Stomach (tissue), 9 donors: ENCODE measurements around the gene C1orf35. TPM values are rescaled to one million over a fixed set of nuclear protein-coding genes. Genes with fewer than 3 reads are reported as not detected.

Experiments used
- DNase-seq, 2 donors: peaks; one replicate each; pipeline versions ENCODE4 v3.0.0 to v3.0.0-alpha.2; 2013 to 2019
- H3K27ac ChIP-seq, 5 donors: fragments of 200-600 bp in 4 of 5; sonication (generic) in 4 of 5; one replicate each; pipeline ENCODE4 v1.5.1; 2013 to 2019; ENCODE audit warnings: mild to moderate bottlenecking in 1 of 5, moderate library complexity in 1 of 5
- H3K27me3 ChIP-seq, 3 donors: fragments of 200-600 bp; sonication (generic); one replicate each; pipeline ENCODE4 v1.5.1; 2017 to 2019; ENCODE audit warnings: mixed run types in 1 of 3
- H3K36me3 ChIP-seq, 4 donors: fragments of 200-600 bp; sonication (generic); 1 replicate in 3 of 4; 2 replicates in 1 of 4; pipeline ENCODE4 v1.5.1; 2016 to 2019
- H3K4me1 ChIP-seq, 4 donors: fragments of 200-600 bp; sonication (generic); one replicate each; pipeline ENCODE4 v1.5.1; 2016 to 2019
- H3K4me3 ChIP-seq, 4 donors: fragments of 200-600 bp; sonication (generic) in 3 of 4; one replicate each; pipeline ENCODE4 v1.5.1; 2016 to 2019; ENCODE audit warnings: mild to moderate bottlenecking in 1 of 4
- H3K9me3 ChIP-seq, 4 donors: fragments of 200-600 bp; sonication (generic); one replicate each; pipeline ENCODE4 v1.5.1; 2016 to 2019
- CTCF ChIP-seq, 7 experiments: fragments of 450-650 bp in 4 of 7; fragments of 200-600 bp in 3 of 7; sonication (generic) in 3 of 7; IDR thresholded peaks; one replicate each; pipeline ENCODE4 v1.5.1; 2016 to 2019; ENCODE audit warnings: antibody characterized with exemption in 7 of 7, control low read depth in 2 of 7, mild to moderate bottlenecking in 1 of 7
- EP300 ChIP-seq: sonication (generic); formaldehyde crosslinking; IDR thresholded peaks from one replicate; pipeline ENCODE4 v1.6.1; 2017; ENCODE audit warnings: antibody characterized with exemption
- POLR2A ChIP-seq, 4 donors: fragments of 450-650 bp; IDR thresholded peaks; one replicate each; pipeline ENCODE4 v1.6.1; 2016; ENCODE audit warnings: antibody characterized with exemption in 4 of 4, control low read depth in 2 of 4, mild to moderate bottlenecking in 1 of 4, moderate library complexity in 1 of 4
- POLR2AphosphoS5 ChIP-seq, 3 donors: sonication (generic); formaldehyde crosslinking; IDR thresholded peaks; one replicate each; pipeline ENCODE4 v1.6.1; 2016; ENCODE audit warnings: antibody characterized with exemption in 3 of 3
- WGBS, 5 donors: extraction: QIAGEN DNeasy Blood & Tissue Kit in 3 of 5; methylation state at CpG; one replicate each; pipeline versions ENCODE4 v1.1.5 to v1.1.7; 2013 to 2018; 5-methylcytosine and 5-hydroxymethylcytosine counted together
- intact Hi-C: fragments of 100-400 bp; cut with DNase I; formaldehyde crosslinking; loops from one replicate; pipeline ENCODE4 v1.15.1; 2023; ENCODE audit warnings: low total_unique reads
- polyA plus RNA-seq, 3 donors: library from polyadenylated mRNA; stranded (reverse); fragments of 200-250 nt; gene quantifications; one replicate each; pipeline ENCODE4 v1.2.3, GENCODE V29; 2013
- total RNA-seq, 5 donors: library from RNA; depleted of rRNA; stranded (reverse); fragments of >200 nt; gene quantifications; one replicate each; pipeline versions ENCODE4 v1.1.0 to v1.2.3, GENCODE V29; 2014 to 2016
- donor health status: healthy with polysubstance abuse.
- donor health status: Bipolar disorder and iron deficiency.
- donor health status: healthy.

C1orf35 gene
- total and polyA plus RNA-seq, 8 donors, result 0.58 to 94.7 (median 11.8) TPM

DNA sequence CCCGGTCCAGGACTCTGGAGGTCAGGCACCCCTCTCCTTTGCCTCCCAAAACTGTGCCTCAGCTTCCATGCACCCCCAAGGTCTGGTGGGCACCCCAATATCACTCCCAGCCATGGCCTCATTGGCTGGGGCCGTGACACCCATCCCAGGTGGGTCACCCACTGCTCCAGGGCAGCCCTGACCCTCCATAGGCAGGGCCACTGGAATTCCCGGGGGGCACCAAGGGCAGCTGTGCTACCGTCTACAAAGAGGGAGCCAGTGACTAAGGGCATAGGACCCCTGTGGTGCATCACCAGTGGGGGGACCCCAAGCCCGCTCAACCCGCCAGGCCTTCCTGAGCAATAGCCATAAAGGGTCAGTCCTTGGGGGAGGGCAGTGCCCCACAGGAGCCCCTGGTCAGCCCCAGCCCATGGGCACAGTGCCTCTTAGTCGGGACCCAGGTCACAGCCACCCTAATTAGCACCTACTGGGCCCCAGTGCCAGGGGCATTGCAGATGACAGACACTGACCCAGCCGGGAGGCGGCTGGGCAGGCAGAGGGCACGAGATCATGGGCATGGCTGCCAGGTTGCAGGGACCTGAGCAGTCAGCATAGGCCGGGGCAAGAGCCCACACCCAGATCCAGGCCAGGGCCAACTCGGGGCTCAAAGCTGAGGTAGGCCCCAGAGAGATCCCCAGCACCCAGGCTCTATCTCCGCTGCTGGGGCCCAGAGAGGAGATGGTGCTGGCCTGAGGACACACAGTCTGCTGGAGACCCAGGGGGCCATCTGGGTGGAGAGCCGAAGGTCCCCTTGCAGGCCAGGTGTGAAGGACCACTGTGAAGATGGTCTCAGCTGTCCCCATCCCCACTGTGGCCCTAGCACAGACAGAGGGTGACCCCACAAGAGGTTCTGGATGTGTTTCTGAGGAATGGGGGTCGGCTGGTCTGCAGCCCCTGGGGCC is 39.6 kb downstream of the C1orf35 start:
- Histone ChIP-seq H3K27me3 (peaks cover 11 to 100% (median 85%) of the 10 kb centered on the region in 3 donors), H3K4me3 (no peak overlapping the region), H3K4me1 (peaks cover 20 to 27% (median 24%) of the 10 kb centered on the region in 4 donors), H3K9me3 (no peaks in the 10 kb centered on the region), H3K36me3 (no peaks in the 10 kb centered on the region), H3K27ac (no peak overlapping the region)
- TF ChIP-seq POLR2AphosphoS5 (IDR thresholded peaks at IDR 0.05) (no peak), POLR2A (IDR thresholded peaks at IDR 0.05) (no peak), CTCF (IDR thresholded peaks at IDR 0.05) (no peak), EP300 (no peak)
- WGBS, 5 donors, result 82 to 91% (median 89%) methylated on average over 9 to 15 of the region's 15 CpGs
- intact Hi-C loops, result no loop called here
- DNase-seq, result peak in 1 of 2 donors; percentile 23

- peak in 1 of 2 donors; percentile 23 for DNase-seq
- intact Hi-C loops, result no loop called here
- Histone ChIP-seq H3K36me3 (no peaks in the 10 kb centered on the region), H3K9me3 (no peaks in the 10 kb centered on the region), H3K4me3 (no peak overlapping the region), H3K4me1 (peaks cover 20 to 27% (median 25%) of the 10 kb centered on the region in 4 donors), H3K27ac (no peak overlapping the region), H3K27me3 (peaks cover 11 to 100% (median 87%) of the 10 kb centered on the region in 3 donors)
- no peak for TF ChIP-seq EP300
- no peak for TF ChIP-seq POLR2AphosphoS5 (IDR thresholded peaks at IDR 0.05)
- no peak for TF ChIP-seq POLR2A (IDR thresholded peaks at IDR 0.05)
- no peak for TF ChIP-seq CTCF (IDR thresholded peaks at IDR 0.05)
- 44 to 54% (median 47%) methylated on average over 2 to 4 of the region's 4 CpGs for WGBS, 5 donors
These were observed 40.3 kb downstream of the C1orf35 start for GRCh38 chr1:228062812-228063211.

GRCh38 chr1:228062085-228062791 is 40.9 kb downstream of the C1orf35 start:
- Histone ChIP-seq H3K27me3 (peaks cover 11 to 100% (median 85%) of the 10 kb centered on the region in 3 donors), H3K4me1 (peaks cover 20 to 27% (median 25%) of the 10 kb centered on the region in 4 donors), H3K4me3 (no peak overlapping the region), H3K36me3 (no peaks in the 10 kb centered on the region), H3K9me3 (no peaks in the 10 kb centered on the region), H3K27ac (no peak overlapping the region)
- TF ChIP-seq POLR2A (IDR thresholded peaks at IDR 0.05) (no peak), EP300 (no peak), POLR2AphosphoS5 (IDR thresholded peaks at IDR 0.05) (no peak), CTCF (IDR thresholded peaks at IDR 0.05) (no peak)
- intact Hi-C loops, result no loop called here
- peak in 1 of 2 donors; percentile 24 for DNase-seq
- 85 to 98% (median 96%) methylated on average over 5 to 9 of the region's 9 CpGs for WGBS, 5 donors

DNA sequence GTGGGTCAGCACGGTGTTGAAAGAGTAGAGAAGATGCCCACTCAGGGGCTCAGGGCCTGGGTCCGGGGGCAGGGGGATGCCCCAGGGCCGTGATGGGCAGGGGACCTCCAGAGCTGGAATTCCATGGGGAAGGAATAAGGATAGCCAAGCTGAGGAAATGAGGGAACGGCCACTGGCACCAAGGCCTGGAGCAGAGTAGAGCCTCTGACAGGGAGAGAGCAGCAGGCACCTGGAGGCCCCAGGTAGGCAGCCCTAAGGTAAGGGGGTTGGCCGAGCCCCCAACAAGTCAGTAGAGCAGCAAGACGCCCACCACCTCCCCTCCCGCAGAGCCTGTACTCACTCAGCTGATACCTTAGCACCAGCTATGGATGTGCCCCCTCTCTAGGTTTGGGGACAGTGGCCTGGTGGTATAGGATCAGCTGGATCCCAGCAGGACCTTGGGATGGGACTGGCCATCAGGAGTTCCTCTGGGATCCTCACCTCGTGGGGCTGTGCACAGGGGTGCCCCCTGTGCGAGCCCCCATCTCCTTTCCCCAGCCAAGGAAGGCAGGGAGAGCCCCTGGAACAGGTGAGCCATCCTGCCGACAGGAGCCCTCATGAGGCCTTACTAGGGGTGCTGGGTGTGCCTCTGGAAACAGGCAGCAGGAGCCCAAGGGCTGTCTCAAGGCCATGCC is 41.6 kb downstream of the C1orf35 start:
- DNase-seq, result peak in 1 of 2 donors; percentile 14
- H3K4me3 ChIP-seq, result no peak overlapping the region

More for the DNA sequence above, 41.6 kb downstream of the C1orf35 start:
- Histone ChIP-seq H3K36me3 (no peaks in the 10 kb centered on the region), H3K4me1 (peaks cover 20 to 27% (median 25%) of the 10 kb centered on the region in 4 donors), H3K27ac (no peak overlapping the region), H3K9me3 (no peaks in the 10 kb centered on the region), H3K27me3 (peaks cover 11 to 94% (median 78%) of the 10 kb centered on the region in 3 donors)
- intact Hi-C loops, result no loop called here
- WGBS, 5 donors, result 80 to 88% (median 85%) methylated on average over 8 to 10 of the region's 10 CpGs
- no peak for TF ChIP-seq POLR2A (IDR thresholded peaks at IDR 0.05)
- no peak for TF ChIP-seq EP300
- no peak for TF ChIP-seq CTCF (IDR thresholded peaks at IDR 0.05)
- no peak for TF ChIP-seq POLR2AphosphoS5 (IDR thresholded peaks at IDR 0.05)
